ENCODE results near the gene XRCC5.

DNA sequence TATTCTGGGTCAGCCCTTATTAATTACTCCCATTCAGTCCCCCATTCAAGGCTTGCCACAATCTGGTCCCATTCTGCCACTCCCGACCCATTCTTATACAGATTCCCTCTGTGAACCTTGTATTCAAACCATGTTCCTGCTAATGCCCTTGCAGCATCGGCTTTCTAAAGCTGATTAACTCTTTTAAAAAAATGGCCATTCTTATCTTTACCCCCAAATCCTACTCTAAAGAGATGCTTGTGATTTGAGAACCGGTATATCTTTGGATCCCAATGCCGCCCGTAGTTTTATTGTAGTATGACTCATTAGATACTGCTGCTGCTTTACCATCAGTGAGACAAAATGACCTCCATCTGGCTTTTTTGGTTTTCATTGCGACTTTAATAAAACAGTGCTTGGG is 72.2 kb downstream of the XRCC5 start:
- TF ChIP-seq CTCF (IDR thresholded peaks at IDR 0.05) (no peak), EP300 (IDR thresholded peaks at IDR 0.05) (no peak)

Data from tibial nerve (tissue), 4 donors.